Measurements from ENCODE around the gene OR52E1.

GRCh38 chr11:5059391-5059790 is 10.0 kb upstream of the OR52E1 start, which contains the start of gene OR52E2:
- no peak for TF ChIP-seq CTCF (IDR thresholded peaks at IDR 0.05; ENCODE audit: insufficient read depth, low read length, poor library complexity, severe bottlenecking)
- no peak for TF ChIP-seq EZH2phosphoT487 (conservative IDR thresholded peaks at IDR 0.05; ENCODE audit: low read length)
